Measurements from ENCODE around the gene BRINP2.

DNA sequence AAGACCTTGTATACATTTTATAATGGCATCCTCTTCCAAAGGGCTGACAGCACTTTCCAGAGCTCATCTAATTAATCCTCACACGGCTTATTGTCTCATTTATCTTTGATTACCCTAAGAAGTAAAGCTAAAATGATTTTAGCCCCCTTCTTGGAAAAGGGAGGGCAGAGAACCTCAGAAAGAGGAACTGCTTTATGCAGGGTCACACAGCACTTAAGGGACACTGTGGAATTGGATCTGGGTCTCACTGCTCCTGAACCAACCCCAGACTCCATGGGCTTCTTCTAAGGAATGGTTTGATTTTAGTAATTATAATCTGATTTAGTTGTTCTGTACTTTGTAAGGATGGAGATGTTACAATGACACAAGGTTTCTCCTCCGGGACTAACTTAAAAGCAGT is 3.2 kb downstream of the BRINP2 start:
- TF ChIP-seq EZH2 (IDR thresholded peaks at IDR 0.05) (no peak), FOXP2 (optimal IDR thresholded peaks at IDR 0.05; ENCODE audit: control extremely low read depth, extremely low read length, insufficient read depth) (no peak), POLR2AphosphoS5 (IDR thresholded peaks at IDR 0.05; ENCODE audit: borderline replicate concordance, low read depth, low read length) (no peak)
